Caco-2 (cell line): ENCODE results near the gene ZBTB32. TPM values are rescaled to one million over a fixed set of nuclear protein-coding genes. Genes with fewer than 3 reads are reported as not detected.
A peak's percentile ranks its signal among the peaks of the same experiment; 100 is the strongest.

ENCODE experiments used
- BruUV-seq: library from RNA; stranded (reverse); fragments of 400-500 nt; replicated peaks from 2 replicates; lab custom pipeline; 2021; lab: Mats Ljungman, UMichigan
- CTCF ChIA-PET: fragments of 300-600 bp; sonication (Branson Sonifier 250); formaldehyde crosslinking; loops from one replicate; lab custom pipeline; 2022; ENCODE audit warnings: antibody characterized with exemption; lab: Charles Lee
- POLR2A ChIA-PET: fragments of 300-600 bp; sonication (Branson Sonifier 250); formaldehyde crosslinking; loops from one replicate; lab custom pipeline; 2022; ENCODE audit warnings: antibody characterized with exemption; lab: Charles Lee
- DNase-seq, 2 experiments: peaks; one replicate each; pipeline versions ENCODE4 v3.0.0 to v3.0.0-alpha.2; 2020 to 2022
- H3K27me3 ChIP-seq: replicated peaks from 2 replicates; pipeline ENCODE4 v1.6.0; 2011; ENCODE audit warnings: low read length; ENCODE audit not compliant: control insufficient read depth, insufficient read depth
- H3K36me3 ChIP-seq: 2 replicates; pipeline ENCODE4 v1.5.1; 2011; ENCODE audit warnings: low read length; ENCODE audit not compliant: control insufficient read depth, insufficient read depth
- H3K4me1 ChIP-seq: fragments of 250-450 bp; sonication (Bioruptor Pico); 2 replicates; pipeline ENCODE4 v1.5.1; 2020; ENCODE audit warnings: mild to moderate bottlenecking
- H3K4me3 ChIP-seq: 2 replicates; pipeline ENCODE4 v1.5.1; 2011; ENCODE audit warnings: low read depth, mild to moderate bottlenecking, control low read depth, low read length
- H3K9me3 ChIP-seq: fragments of 250-450 bp; sonication (Bioruptor Pico); 2 replicates; pipeline ENCODE4 v1.5.1; 2020; ENCODE audit warnings: mild to moderate bottlenecking, moderate library complexity
- H3K27ac Mint-ChIP-seq: one replicate; pipeline ENCODE4 v1.8.0; 2022; ENCODE audit warnings: mixed read lengths; ENCODE audit not compliant: unreplicated experiment
- H3K27me3 Mint-ChIP-seq: one replicate; pipeline ENCODE4 v1.8.0; 2022; ENCODE audit warnings: mixed read lengths; ENCODE audit not compliant: insufficient read depth, unreplicated experiment
- H3K36me3 Mint-ChIP-seq: one replicate; pipeline ENCODE4 v1.8.0; 2022; ENCODE audit warnings: mild to moderate bottlenecking, mixed read lengths; ENCODE audit not compliant: insufficient read depth, unreplicated experiment
- H3K4me1 Mint-ChIP-seq: one replicate; pipeline ENCODE4 v1.8.0; 2022; ENCODE audit warnings: low read depth, mixed read lengths; ENCODE audit not compliant: unreplicated experiment
- H3K4me3 Mint-ChIP-seq: one replicate; pipeline ENCODE4 v1.8.0; 2022; ENCODE audit warnings: mild to moderate bottlenecking, moderate library complexity, mixed read lengths; ENCODE audit not compliant: unreplicated experiment
- H3K9me3 Mint-ChIP-seq: one replicate; pipeline ENCODE4 v1.8.0; 2022; ENCODE audit warnings: mixed read lengths; ENCODE audit not compliant: unreplicated experiment
- CTCF ChIP-seq, 2 experiments: fragments of 200-600 bp in 1 of 2; IDR thresholded peaks; 1 replicate in 1 of 2; 2 replicates in 1 of 2; pipeline versions ENCODE4 v1.5.1 to v1.8.0; 2011 to 2022; ENCODE audit warnings: antibody characterized with exemption in 1 of 2, control low read depth in 1 of 2, inconsistent platforms in 1 of 2, low read depth in 1 of 2, low read length in 1 of 2, mild to moderate bottlenecking in 1 of 2, moderate library complexity in 1 of 2; ENCODE audit not compliant: insufficient read depth in 1 of 2, severe bottlenecking in 1 of 2, unreplicated experiment in 1 of 2
- intact Hi-C: fragments of 100-400 bp; cut with micrococcal nuclease; formaldehyde crosslinking; loops from one replicate; pipeline ENCODE4 v1.10.0; 2022; ENCODE audit not compliant: unreplicated experiment
- total RNA-seq: library from RNA; stranded (reverse); gene quantifications from 2 replicates; pipeline ENCODE4 v1.2.3, GENCODE V29; 2022

Gene ZBTB32
- total RNA-seq, 1 experiment from 2014 or later: not detected

- intact Hi-C loops: loop anchor here (1.0 to 2.0 kb wide), 2 partner anchors 23 to 48 kb away; no protein-coding TSS in a partner anchor
- Mint-ChIP-seq H3K27me3 (no peaks in the 10 kb centered on the region), H3K4me1 (peaks cover 11% of the 10 kb centered on the region), H3K9me3 (no peaks in the 10 kb centered on the region), H3K36me3 (peaks cover 75% of the 10 kb centered on the region), H3K4me3 (peak overlapping the region; percentile 97), H3K27ac (peak overlapping the region; percentile 87)
- BruUV-seq: no TSS peak
- H3K4me1 ChIP-seq: peaks cover 8% of the 10 kb centered on the region; the same call in 1 of the 2 replicates
- H3K9me3 ChIP-seq: no peaks in the 10 kb centered on the region
- ChIA-PET POLR2A (interaction anchor here (0.6 to 1.2 kb wide), 9 partner anchors 8 to 191 kb away, joined by 3 to 7 read pairs (median 4); partner anchors contain the start of genes COX6B1 and LIN37), CTCF (interaction anchor here (0.5 to 1.2 kb wide), 14 partner anchors 8 to 477 kb away, joined by 3 to 13 read pairs (median 4); partner anchors contain the start of gene LIN37)
- H3K4me3 ChIP-seq: peak overlapping the region; percentile 58
- no peaks in the 10 kb centered on the region for H3K27me3 ChIP-seq
- peaks cover 8% of the 10 kb centered on the region; the same call in 1 of the 2 replicates for H3K36me3 ChIP-seq
- TF ChIP-seq CTCF (IDR thresholded peaks at IDR 0.05; ENCODE audit: insufficient read depth in 1 of 2, low read depth in 1 of 2, low read length in 1 of 2, severe bottlenecking in 1 of 2, unreplicated experiment in 1 of 2): peak; percentile 22 to 45
- peak; percentile 99 for DNase-seq
These were observed 36.3 kb downstream of the ZBTB32 start for GRCh38 chr19:35740423-35741202.

GRCh38 chr19:35741203-35741515 is 36.8 kb downstream of the ZBTB32 start:
- CTCF ChIA-PET: interaction anchor here (0.5 to 1.2 kb wide), 11 partner anchors 15 to 477 kb away, joined by 3 to 13 read pairs (median 5); no protein-coding TSS in a partner anchor
- peak overlapping the region; percentile 97 for H3K4me3 Mint-ChIP-seq
- H3K4me1 ChIP-seq: peaks cover 8% of the 10 kb centered on the region; the same call in 1 of the 2 replicates
- peak overlapping the region; percentile 58 for H3K4me3 ChIP-seq
- BruUV-seq: no TSS peak
- DNase-seq: no peak
- peaks cover 11% of the 10 kb centered on the region for H3K4me1 Mint-ChIP-seq
- H3K36me3 Mint-ChIP-seq: peaks cover 73% of the 10 kb centered on the region
- no peaks in the 10 kb centered on the region for H3K27me3 ChIP-seq
- TF ChIP-seq CTCF (IDR thresholded peaks at IDR 0.05; ENCODE audit: insufficient read depth in 1 of 2, low read depth in 1 of 2, low read length in 1 of 2, severe bottlenecking in 1 of 2, unreplicated experiment in 1 of 2): peak in 1 of 2 experiments; percentile 14
- H3K9me3 Mint-ChIP-seq: no peaks in the 10 kb centered on the region
- H3K9me3 ChIP-seq: no peaks in the 10 kb centered on the region
- peak overlapping the region; percentile 87 for H3K27ac Mint-ChIP-seq
- peaks cover 8% of the 10 kb centered on the region; the same call in 1 of the 2 replicates for H3K36me3 ChIP-seq
- POLR2A ChIA-PET: interaction anchor here (0.6 to 1.2 kb wide), 7 partner anchors 11 to 190 kb away, joined by 3 to 7 read pairs (median 4); partner anchors contain the start of gene COX6B1
- no peaks in the 10 kb centered on the region for H3K27me3 Mint-ChIP-seq
- intact Hi-C loops: loop anchor here (2.0 kb wide), 1 partner anchor 48 kb away; no protein-coding TSS in a partner anchor

- Mint-ChIP-seq H3K9me3 (no peaks in the 10 kb centered on the region), H3K4me1 (peaks cover 11% of the 10 kb centered on the region), H3K27ac (peak within 1 kb of the TSS; percentile 87), H3K27me3 (no peaks in the 10 kb centered on the region), H3K4me3 (peak within 1 kb of the TSS; percentile 97), H3K36me3 (peaks cover 64% of the 10 kb centered on the region)
- Histone ChIP-seq H3K4me1 (peaks cover 8% of the 10 kb centered on the region; the same call in 1 of the 2 replicates), H3K36me3 (peaks cover 6% of the 10 kb centered on the region; the same call in 1 of the 2 replicates), H3K27me3 (no peaks in the 10 kb centered on the region), H3K4me3 (peak within 1 kb of the TSS; percentile 58), H3K9me3 (no peaks in the 10 kb centered on the region)
- no peak for DNase-seq
- no peak for TF ChIP-seq CTCF (IDR thresholded peaks at IDR 0.05; ENCODE audit: insufficient read depth in 1 of 2, low read depth in 1 of 2, low read length in 1 of 2, severe bottlenecking in 1 of 2, unreplicated experiment in 1 of 2)
- ChIA-PET CTCF (no interaction called here), POLR2A (no interaction called here)
- no TSS peak for BruUV-seq
- intact Hi-C loops: no loop called here
These were observed 37.9 kb downstream of the ZBTB32 start, which contains the start of gene IGFLR1 for GRCh38 chr19:35742121-35742724. Gene IGFLR1 (minus strand): TSS chr19:35742452. CDS start chr19:35741180, 1,272 bp downstream.
